NCI-H82 treated with DMSO at 0.1 percent for 48 hours (cell line): ENCODE measurements around the gene OBSCN.

Source experiments
- DNase-seq: peaks from one replicate; lab custom pipeline; 2025; ENCODE audit not compliant: unreplicated experiment; lab: John Stamatoyannopoulos, UW

The OBSCN gene

GRCh38 chr1:228286505-228287417 is 78.9 kb downstream of the OBSCN start:
- no peak for DNase-seq

DNA sequence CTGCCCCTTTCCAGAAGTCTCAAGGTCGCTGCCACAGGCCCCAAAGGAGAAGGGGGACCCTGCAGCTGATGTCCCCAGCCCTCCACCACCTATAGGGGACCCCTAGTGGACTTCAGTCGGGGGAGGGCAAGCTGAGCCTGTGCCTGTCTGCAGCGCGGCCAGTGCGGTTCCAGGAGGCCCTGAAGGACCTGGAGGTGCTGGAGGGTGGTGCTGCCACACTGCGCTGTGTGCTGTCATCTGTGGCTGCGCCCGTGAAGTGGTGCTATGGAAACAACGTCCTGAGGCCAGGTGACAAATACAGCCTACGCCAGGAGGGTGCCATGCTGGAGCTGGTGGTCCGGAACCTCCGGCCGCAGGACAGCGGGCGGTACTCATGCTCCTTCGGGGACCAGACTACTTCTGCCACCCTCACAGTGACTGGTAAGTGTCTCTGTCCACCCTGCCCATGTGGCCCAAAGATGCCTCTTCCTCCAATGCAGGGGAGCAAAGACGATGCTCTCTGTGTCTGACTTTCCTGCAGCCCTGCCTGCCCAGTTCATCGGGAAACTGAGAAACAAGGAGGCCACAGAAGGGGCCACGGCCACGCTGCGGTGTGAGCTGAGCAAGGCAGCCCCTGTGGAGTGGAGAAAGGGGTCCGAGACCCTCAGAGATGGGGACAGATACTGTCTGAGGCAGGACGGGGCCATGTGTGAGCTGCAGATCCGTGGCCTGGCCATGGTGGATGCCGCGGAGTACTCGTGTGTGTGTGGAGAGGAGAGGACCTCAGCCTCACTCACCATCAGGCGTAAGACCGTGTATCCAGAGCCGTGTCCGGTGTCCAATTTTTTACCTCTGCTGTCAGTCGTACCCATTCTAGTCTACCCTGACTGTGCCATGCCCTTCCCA is 79.9 kb downstream of the OBSCN start:
- no peak for DNase-seq

GRCh38 chr1:228288536-228289238 is 80.8 kb downstream of the OBSCN start:
- DNase-seq, result no peak

GRCh38 chr1:228289239-228289849 is 81.5 kb downstream of the OBSCN start:
- no peak for DNase-seq

- no peak for DNase-seq
Measured at GRCh38 chr1:228289996-228290881, 82.4 kb downstream of the OBSCN start.

DNA sequence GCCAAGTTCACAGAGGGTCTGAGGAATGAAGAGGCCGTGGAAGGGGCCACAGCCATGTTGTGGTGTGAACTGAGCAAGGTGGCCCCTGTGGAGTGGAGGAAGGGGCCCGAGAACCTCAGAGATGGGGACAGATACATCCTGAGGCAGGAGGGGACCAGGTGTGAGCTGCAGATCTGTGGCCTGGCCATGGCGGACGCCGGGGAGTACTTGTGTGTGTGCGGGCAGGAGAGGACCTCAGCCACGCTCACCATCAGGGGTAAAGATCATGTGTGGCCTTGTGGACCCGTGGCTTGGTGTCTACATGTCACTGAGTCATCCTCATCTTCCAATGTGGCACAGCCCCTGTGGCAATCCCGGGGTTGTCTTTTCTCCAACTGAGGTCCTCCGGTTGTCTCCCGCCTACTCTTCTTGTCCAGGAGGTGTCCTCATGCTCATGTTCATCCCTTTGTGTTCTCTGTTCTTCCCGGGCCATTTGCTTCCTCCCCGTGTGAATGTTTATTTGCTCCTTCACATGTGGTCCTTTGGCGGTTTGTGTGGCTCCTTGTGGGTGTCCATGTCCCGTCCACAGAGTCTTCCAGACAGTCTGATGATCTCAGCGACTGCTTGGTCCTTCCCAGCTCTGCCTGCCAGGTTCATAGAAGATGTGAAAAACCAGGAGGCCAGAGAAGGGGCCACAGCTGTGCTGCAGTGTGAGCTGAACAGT is 84.2 kb downstream of the OBSCN start:
- DNase-seq, result no peak

- no peak for DNase-seq
Measured at GRCh38 chr1:228292609-228292911, 84.7 kb downstream of the OBSCN start.

DNA sequence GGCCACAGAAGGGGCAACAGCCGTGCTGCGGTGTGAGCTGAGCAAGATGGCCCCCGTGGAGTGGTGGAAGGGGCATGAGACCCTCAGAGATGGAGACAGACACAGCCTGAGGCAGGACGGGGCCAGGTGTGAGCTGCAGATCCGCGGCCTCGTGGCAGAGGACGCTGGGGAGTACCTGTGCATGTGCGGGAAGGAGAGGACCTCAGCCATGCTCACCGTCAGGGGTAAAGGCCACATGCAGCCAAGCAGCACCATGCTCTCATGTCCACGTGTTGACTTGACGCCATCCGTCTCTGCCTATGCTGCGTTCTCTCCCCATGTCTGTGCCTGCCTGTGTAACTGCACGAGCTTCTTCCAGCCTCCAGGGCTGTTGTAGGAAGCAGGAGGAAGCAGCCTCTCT is 85.5 kb downstream of the OBSCN start:
- no peak for DNase-seq

- DNase-seq, result no peak
Measured at GRCh38 chr1:228293816-228294500, 86.1 kb downstream of the OBSCN start.

DNA sequence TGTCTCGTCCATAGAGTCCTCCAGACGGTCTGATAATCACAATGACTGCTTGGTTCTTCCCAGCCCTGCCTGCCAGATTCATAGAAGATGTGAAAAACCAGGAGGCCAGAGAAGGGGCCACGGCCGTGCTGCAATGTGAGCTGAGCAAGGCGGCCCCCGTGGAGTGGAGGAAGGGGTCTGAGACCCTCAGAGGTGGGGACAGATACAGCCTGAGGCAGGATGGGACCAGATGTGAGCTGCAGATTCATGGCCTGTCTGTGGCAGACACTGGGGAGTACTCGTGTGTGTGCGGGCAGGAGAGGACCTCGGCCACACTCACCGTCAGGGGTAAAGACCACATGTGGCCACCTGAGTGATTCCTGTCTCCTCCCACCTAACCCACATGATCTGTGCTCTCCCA is 86.9 kb downstream of the OBSCN start:
- DNase-seq, result no peak

- no peak for DNase-seq
Measured at GRCh38 chr1:228295201-228295600, 87.4 kb downstream of the OBSCN start.

DNA sequence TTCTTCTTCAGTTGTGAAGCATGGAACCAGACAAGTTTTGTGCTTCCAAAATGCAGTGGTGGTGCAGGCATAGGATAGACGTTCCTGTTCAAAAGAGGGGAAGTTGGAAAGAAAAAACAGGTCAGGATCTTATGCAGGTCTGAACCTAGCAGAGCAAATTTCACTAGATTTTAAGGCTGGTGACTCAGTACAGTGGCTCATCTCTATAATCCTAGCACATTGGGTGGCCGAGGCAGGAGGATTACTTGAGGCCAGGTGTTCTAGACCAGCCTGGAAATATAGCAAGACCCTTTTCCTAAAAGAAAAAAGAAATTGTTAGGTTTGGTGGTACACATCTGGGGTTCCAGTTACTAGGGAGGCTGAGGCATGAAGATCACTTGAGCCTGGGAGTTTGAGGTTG is 88.1 kb downstream of the OBSCN start:
- DNase-seq, result no peak

DNA sequence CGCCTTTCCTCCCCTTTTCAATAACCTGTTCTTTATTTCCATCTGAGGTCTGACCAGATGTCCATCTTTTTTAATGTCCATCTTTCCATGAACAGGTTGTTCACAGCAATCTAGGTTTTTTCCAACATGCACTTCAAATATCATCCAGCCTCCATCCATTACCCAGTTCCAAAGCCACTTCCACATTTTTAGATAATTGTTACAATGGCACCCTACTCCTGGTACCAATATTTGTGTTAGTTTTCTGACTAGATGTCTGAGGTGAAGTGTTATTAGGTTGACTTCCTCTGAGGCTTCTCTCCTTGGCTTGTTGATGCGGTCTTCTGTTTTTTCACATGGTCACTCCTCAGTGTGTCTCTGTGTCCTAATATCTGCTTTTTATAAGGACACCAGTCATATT is 89.4 kb downstream of the OBSCN start:
- no peak for DNase-seq

DNA sequence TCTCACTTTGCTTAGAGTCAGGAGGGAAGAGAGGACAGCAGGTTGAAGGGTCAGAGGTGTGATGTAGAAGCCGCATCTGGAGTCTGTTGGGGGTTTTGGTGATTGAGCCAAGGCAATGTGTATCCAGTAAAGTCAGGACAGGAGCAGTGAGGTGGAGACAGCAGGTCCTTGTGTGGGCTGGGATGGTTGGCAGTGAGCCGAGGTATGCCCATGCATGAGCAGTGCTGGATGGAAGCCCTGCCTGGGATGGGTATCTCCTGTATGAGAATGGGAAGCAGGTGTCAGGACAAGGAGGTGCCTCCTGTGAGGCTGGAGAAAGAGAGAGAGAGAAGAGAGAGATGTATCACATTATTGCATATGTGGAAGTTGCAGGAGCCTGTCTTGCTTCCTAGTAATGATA is 90.0 kb downstream of the OBSCN start:
- no peak for DNase-seq

- no peak for DNase-seq
Measured at GRCh38 chr1:228298471-228298870, 90.6 kb downstream of the OBSCN start.

DNA sequence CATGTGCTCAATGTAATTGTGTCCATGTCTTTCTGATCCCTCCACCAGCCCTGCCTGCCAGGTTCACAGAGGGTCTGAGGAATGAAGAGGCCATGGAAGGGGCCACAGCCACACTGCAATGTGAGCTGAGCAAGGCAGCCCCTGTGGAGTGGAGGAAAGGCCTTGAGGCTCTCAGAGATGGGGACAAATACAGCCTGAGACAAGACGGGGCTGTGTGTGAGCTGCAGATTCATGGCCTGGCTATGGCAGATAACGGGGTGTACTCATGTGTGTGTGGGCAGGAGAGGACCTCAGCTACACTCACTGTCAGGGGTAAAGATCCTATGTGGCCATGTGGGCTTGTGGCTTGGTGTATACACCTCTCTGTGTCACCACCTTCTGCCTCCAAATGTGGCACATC is 91.4 kb downstream of the OBSCN start:
- DNase-seq, result no peak

DNA sequence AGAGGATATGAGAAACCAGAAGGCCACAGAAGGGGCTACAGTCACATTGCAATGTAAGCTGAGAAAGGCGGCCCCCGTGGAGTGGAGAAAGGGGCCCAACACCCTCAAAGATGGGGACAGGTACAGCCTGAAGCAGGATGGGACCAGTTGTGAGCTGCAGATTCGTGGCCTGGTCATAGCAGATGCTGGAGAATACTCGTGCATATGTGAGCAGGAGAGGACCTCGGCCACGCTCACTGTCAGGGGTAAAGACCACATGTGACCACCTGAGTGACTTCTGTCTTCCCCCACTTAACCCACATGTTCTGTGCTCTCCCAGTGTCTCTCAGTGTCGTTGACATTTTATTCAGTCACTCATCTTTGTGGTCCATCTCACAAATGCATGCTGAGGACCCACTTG is 92.1 kb downstream of the OBSCN start:
- no peak for DNase-seq

DNA sequence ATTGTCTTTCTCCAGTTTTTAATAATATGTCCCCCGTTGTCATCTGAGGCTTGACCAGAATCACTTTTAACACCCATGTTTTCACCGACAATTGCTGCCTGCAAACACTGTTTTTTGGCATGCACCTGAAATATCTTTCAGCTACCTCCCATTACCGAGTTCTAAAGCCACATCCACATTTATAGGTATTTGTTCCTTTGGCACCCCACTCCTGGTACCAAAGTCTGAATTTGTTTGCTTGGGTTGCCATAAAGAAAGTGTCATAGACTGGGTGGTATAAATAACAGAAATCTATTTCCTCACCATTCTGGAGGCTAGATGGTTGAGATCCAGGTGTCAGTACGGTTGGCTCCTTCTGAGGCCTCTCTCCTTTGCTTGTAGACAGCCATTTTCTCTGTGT is 94.2 kb downstream of the OBSCN start:
- DNase-seq, result no peak

GRCh38 chr1:228303596-228303995 is 95.8 kb downstream of the OBSCN start:
- no peak for DNase-seq
